ENCODE results near the gene ECHDC1.

Gene ECHDC1

DNA sequence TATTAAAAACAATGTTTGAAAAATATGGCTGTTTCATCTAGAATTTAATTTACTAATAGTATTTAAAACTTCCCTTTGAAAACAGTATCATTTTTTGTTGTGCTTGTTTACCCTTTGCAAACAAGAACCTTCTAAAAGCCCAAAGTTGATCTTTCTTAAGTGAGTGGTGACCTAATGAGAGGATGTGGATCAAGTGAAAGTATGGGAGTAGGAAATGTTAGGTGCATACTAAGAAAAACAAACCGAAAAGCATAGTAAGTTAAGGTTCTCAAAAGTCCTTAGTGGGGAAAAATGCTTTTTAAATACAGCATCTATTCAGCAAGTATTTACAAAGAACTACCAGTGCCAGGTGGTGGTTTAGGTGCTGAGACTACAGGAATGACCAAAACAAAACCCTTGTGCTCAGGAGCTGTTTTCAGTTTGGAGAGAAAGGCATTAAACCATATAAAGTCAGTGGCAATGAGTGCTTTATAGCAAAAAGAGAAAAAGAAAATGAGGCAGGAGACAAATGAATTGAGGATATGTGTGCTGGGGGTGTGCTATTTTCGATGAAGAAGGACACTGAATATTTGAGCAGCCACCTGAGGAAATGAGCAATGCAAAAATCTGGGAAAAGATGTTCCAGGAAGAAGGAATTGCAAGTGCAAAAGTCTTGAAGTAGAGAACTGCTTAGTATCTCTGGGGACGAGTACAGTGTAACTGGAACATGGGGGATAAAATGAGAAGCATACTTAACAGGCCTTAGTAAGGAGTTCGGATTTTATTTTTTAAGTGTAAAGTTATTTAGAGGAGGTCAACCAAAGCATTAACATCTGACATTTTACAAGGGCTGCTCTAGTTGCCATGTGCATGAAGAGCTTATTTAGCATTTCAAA is 52.8 kb downstream of the ECHDC1 start:
- no peak for DNase-seq (ENCODE audit: low read depth in 3 of 3, low spot score in 1 of 3)

DNA sequence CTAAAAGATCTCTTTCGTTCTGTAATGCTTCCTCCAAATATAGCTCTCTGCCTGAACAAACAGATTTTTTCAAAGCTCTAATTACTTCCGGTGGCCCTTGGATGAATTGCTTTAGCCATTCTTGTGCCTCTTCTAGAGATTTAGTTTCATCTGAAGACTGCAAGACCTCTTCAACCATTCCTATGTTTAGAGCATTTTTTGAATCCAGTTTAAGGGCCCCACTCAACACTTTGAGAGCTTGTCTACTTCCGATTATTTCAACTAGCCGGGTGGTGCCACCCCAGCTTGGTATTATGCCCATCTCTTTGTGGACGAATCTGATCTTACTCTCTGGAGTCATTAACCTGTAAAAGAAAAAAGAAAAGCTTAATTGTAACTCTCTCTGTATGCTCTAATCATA is 53.5 kb downstream of the ECHDC1 start:
- DNase-seq (ENCODE audit: low read depth in 3 of 3, low spot score in 1 of 3) = no peak

DNA sequence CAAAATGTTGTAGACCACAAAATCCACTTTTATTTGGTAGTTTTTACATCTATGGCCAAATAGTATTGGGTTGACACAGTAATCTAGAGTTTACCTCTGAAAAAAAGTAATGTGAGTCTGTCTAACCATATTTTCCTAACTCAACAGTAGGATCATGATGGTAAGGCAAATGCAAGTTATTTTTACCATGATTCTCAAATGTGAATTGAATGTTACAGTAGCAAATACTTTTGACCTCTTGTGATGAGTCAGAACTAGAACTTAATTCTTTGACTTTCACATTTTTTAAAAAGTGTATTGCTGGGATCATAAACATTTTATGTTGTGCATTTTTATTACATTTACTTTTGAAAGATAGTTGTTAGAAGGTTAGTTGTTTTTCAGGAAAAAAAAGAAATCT is 54.7 kb downstream of the ECHDC1 start:
- DNase-seq (ENCODE audit: low read depth in 3 of 3, low spot score in 1 of 3) = no peak

DNA sequence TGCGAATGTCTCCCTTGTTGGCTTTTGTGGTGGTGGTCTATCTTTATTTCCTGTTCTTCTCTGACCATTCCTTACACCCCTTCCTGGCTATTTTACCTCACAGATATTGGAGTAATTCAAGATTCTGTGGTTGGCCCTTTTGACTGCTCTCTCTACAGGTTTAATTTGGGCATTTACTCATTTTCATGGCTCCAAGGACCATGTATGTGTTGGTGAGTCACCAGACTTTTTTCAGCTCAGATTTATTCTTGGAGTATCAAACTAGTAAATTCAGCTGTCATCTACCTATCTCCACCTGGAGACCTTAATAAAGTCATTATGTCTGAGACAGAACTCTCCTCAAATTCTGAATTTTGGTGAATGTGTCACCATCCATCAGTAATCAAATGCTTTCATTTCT is 61.2 kb downstream of the ECHDC1 start:
- DNase-seq (ENCODE audit: low read depth in 3 of 3, low spot score in 1 of 3) = no peak

DNA sequence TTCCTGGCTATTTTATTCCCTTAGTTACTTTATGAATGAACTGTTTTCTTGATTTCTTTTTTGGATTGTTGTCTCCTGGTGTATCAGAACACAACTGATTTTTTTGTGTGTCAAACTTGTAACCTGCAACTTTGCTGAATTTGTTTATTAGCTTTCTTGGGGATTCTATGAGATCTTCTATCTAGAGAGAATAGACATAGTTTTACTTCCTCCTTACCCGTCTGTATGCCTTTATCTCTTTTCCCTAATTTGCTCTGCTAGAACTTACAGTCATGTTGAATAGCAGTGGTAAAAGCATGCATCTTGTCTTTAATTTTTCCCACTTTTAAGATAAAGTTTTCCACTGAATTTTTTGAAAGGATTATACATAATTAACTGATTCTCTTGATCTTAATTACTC is 63.6 kb downstream of the ECHDC1 start:
- DNase-seq (ENCODE audit: low read depth in 3 of 3, low spot score in 1 of 3) = no peak

DNA sequence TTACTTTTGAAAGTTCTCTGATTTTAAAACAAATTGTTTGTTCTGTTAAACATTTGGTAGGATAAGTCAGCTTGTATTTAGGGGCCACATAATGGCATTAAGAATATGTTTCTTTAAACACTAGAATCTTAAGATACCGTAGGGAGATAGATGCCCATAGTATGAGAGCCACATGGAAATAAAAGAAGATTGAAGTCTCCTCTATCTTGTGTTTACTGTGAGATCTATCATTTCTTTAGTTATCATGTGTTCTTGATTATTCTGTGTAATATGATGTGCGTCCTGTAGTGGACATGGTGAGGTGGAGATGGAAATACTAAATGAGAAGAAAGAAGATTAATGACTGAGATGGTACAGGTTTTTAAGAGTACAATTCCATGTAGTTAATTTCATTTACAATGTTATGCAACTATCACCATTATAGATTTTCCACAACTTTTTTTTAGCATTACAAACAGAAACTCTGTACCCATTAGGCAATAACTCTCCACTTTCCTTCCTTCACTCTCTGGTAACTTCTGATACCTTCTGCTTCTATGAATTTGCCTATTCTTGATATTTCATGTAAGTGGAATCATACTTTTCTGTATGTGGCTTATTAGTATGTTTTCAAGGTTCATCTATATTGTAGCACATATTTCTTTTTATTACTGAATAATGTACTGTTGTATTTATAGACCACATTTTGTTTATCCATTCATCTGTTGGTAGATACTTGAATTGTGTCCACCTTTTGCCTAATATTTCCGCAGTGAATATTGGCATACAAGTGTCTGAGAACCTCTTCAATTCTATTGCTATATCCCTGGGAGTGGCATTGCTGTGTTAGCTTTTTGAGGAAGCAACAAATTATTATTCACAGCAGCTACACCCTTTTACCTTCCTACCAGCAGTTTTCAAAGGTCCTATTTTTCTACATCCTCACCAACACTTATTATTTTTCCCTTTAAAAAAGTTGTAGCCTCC is 65.2 kb downstream of the ECHDC1 start:
- DNase-seq (ENCODE audit: low read depth in 3 of 3, low spot score in 1 of 3) = no peak

DNA sequence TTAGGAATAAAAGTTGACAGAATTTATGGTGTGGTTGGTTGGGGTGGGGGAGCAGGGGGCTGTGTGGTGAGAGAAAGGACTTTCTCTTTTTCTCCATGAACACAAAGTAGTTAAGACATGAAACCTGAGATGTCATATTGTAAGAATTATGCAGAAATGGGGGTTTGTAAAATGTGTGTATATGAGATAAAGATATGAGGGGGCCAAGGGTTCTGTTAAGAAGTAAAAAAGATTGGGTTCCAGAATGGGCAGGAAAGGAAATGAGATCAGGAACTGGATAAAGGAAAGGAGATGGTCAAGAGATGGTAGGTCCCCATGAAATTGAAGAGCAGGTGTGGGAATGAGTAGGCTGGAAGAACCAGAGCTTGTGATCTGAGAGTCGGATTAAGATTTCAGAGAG is 67.1 kb downstream of the ECHDC1 start:
- DNase-seq (ENCODE audit: low read depth in 3 of 3, low spot score in 1 of 3) = no peak

DNA sequence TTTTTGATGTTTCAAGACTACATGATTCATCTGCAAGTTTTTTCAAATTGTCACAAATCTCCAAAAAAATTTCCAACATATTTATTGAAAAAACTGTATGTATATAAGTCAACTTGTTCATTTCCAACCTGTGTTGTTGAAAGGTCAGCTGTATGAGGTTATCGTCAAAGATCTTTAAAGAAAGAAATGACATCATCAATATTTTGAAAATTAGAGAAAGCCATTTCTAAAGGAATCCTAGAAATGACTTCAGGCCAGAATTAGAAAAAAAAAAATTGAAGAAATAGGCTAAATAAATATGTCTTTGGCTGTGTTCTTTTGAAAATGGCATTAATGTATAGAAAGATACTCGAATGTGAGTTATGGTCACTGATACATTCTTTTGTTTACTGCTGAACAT is 69.9 kb downstream of the ECHDC1 start:
- DNase-seq (ENCODE audit: low read depth in 3 of 3, low spot score in 1 of 3) = no peak

DNA sequence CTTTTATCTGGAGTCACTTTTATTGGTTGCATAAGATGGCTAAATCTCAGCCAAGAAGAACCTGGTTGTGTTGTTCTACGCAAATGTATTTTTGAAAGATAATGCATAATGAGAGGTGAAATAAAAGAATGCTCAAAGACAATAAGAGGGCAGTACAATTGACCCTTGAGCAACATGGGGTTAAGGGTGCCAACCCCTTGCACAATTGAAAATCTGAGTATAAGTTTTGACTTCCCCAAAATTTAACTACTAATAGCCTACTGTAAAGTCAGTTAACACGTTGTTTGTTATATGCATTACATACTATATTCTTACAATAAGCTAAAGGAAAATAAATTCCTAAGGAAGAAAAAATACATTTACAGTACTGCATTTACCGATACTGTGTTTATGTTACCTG is 70.8 kb downstream of the ECHDC1 start:
- DNase-seq (ENCODE audit: low read depth in 3 of 3, low spot score in 1 of 3) = no peak

DNA sequence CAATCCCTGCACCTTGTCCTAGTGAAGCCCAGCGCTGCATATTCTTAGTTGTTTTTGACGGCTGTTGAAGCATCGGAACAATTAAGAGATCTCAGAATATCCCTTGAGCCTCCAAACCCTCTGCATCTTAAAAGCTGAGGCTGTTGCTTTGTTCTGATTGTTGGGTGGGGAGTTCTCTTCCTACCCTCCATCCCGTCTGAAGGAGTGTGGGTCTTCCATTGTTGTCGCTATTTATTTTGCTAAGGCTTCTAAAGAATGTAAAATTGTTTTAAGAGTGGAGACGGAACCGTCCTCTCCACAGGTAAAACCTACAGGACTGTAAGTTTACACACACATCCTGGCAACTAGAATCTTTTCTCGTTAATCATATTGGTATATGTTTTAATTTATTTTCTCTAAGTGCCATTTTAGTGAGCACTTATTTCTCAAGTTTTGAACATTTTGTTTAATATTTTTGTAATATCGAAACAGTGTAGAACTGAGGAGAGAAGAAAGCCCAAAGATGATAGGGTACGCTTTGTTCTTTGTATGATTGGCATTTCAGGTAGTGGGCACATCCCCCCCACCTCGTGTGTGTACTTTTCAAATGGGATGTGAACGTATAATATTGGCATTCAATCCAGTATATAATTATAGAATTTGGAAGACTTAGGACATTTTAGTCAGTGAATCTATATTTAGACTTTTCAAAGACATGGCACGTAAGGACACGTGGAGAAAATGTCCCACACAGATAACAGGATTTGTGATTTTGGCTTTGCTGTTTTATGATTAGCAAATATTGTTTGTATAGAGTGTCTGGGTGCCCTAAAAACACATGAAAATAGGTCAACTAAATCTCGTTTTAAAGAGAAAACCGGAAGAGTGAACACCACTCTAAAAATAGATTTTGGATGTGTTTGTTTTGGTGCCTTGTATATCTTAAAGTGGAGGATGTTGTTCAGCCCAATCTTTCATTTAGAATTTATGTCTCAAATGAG is 75.5 kb downstream of the ECHDC1 start:
- no peak for DNase-seq (ENCODE audit: low read depth in 3 of 3, low spot score in 1 of 3)

DNA sequence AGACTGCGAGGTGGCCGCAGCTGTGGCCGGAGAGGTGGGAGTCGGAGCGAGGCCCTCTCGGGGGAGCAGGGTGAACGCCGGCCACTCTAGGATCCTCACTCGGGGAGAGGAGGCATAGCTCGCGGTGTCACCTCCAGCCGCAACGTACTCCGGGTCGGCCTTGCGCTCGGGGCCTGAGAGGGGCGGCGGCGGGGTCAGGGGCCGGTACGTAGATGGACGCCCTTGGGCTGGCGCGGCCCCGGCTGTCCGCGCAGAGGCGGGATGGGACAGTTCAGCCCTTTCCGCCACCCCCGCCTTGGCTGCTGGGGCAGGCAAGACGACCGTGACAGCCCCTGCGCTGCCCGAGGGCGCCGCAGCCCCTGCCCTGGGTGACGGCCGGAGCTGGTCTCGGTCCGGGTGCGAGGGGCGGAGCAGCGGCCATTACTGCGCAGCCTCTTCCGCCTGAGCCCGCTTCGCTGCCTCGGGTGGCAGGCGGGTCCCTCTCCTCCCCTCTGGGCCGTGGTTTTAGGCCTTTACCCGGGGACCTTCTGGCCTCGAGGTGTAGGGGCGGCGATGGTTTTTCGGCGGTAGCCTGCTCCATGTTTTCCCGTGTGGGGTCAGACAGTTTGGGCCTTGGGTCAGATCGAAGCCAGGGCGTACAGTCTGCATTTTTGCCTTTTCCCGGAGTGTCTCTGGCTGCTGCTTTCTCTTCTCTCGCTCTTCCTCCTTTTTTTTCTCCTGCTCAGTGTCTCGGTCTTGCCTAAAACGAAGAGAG is 76.3 kb downstream of the ECHDC1 start:
- peak; percentile 3 to 33 (median 9) for DNase-seq (ENCODE audit: low read depth in 3 of 3, low spot score in 1 of 3)

DNA sequence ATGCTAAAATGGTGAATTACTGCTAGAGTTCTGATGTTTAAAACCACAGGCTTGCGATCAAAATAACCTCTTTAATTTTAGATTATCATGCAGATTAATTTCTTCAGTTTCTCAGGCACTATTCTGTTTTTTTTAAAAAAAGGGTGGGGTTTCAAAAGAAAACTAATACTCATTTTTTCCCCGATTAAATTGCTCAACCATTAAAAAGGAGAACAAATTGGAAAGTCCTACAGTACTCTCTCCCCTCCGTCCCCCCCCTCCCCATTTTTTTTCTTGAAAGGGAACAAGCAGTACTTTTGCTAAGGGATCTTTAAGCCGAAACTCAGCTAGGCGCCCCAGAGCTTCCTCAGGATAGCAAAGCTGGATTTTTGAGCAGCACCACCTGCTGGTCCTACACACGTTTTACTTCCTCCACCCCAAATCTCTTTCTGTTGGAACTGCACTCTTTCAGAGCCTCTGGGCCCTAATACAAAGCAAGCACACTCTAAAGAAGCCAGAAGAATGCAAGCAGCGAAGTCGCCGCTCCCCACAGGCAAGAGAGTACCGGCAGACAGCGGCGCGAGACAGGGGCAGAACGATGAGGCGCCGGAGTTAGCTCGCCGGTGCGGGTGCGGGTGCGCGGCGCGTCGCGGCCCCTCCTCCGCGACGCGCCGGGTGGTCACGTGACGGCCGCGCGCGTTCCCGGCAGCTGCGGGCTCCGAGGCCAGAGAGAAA is 77.1 kb downstream of the ECHDC1 start, which contains the start of gene RNF146:
TSS of gene RNF146 (plus strand) at position 687 of the 714 bp plus-strand sequence. CDS start 13,475 bp downstream, outside the sequence.
- peak; percentile 10 to 58 (median 36) for DNase-seq (ENCODE audit: low read depth in 3 of 3, low spot score in 1 of 3)

DNA sequence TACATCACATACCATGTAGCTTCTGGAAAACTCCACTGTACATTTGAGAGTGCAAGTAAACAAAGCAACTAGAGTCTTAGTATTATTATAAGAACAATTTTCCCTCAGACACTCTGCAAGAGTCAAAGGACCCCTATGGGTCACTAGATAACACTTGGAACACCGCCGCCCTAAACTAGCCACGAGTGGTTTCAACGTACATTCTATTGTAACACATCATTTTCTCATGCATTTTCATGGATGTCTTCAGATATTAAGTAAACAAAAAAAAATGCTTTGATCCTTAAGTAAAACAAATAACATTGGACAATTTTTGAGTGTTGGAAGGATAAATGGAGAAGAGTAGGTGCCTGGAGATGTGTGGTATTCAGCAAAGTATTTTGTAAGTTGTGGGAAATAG is 79.9 kb downstream of the ECHDC1 start:
- DNase-seq (ENCODE audit: low read depth in 3 of 3, low spot score in 1 of 3) = no peak

DNA sequence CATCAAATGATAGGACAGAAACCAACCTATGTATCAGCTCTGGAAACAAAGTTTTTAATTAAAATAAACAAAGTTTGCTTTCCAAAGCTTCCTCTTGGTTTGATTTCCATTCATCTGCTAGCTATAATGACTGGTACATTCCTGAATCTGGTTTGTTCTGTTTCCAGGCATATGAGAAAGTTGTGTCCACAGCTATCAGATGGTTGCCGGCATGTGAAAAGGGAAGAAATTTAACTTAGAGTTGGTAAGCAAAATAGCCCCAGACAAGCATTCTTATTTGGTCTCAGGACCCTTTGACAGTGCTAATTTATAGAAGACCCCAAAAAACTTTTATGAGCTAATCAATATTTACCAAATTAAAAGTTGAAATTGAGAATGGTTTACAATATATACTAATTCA is 80.5 kb downstream of the ECHDC1 start:
- no peak for DNase-seq (ENCODE audit: low read depth in 3 of 3, low spot score in 1 of 3)

DNA sequence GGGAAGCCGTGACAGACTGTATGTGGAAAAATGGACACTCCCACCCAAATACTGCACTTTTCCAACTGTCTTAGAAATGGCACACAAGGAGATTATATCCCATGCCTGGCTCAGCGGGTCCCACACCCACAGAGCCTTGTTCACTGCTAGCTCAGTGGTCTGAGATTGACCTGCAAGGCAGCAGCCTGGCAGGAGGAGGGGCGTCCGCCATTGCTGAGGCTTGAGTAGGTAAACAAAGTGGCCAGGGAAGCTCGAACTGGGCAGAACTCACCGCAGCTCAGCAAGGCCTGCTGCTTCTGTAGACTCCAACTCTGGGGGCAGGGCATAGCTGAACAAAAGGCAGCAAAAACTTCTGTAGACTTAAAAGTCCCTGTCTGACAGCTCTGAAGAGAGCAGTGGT is 88.1 kb downstream of the ECHDC1 start:
- no peak for DNase-seq (ENCODE audit: low read depth in 3 of 3, low spot score in 1 of 3)

DNA sequence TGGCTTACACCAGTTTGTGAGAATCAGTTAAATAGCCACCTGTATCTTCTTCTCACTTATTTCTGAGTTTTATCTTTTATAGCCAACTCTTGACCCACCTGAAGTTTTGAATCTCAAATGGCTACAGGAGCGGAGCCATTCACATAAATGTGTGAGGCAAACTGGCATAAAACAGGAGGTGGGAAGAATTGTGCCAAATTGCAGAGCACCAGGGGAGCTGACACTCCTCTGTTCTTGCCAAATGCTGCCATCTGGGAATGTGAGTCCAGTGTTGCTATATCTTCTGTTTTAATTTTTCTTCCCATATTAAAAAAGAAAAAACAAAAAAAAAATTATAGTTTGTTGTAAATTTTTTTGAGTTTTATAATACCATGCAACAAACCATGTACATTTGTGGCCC is 93.8 kb downstream of the ECHDC1 start:
- DNase-seq (ENCODE audit: low read depth in 3 of 3, low spot score in 1 of 3) = no peak

DNA sequence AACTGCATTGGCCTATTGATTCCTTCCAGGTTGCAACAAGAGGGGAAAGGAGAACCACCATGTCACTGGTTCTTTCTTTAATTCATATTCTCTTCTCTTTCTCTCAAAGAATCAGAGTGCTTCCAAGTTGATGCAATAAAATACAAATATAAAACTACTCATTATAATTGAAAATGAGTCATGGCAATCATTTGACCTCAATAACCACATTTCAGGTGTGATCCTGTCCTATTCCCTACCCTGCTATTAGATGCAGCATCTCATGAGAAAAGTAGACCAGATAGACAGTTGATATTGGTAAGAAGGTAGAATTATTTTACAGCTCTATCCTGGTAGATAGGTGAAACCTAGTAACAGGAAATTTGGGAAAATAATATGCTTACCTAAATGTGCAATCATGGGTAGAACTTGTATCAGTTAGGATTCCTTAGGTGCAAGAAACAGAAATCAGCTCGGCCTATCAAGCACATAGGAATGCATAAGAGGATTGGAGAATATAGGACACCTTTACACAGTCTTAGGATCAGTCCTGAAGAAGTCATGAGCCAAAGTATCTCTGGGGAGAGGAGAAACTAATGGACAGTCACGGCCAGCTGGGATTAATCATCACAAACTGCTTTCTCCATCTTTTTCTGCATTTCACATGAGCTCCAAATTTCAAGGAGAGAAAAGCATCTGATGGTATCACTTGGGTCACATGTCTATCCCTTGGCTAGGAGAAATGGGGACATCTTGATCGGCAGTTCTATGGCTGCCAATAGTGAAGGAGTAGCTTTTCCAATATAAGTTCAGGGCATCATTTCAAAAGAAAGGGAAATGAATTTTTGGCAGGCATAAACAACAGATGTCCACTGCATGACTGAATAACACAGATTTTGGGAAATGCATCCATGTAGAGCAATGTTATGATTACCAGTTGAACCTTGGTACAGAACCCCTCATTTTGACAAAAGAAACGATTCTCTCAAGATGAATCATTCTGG is 96.0 kb downstream of the ECHDC1 start:
- no peak for DNase-seq (ENCODE audit: low read depth in 3 of 3, low spot score in 1 of 3)

DNA sequence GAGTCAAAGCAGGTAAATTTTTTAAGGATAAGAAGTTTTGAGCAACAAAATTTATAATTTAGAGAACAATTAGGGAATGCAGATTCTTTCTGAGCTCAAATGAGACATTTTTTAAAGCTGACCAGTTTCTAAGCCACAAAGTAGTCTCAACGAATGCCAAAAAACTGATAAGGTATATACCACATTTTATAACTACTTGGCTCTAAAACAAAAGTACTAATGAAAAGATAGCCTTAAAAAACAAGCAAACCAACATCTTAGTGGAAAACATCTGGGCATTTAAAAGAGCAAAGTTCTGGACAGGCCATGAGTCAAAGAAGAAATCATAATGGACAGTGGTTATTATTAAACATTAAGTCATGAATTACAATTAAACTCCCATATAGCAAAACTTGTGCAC is 99.9 kb downstream of the ECHDC1 start:
- DNase-seq (ENCODE audit: low read depth in 3 of 3, low spot score in 1 of 3) = no peak
